NCI-H524 (cell line): ENCODE results near the gene NDFIP2.

ENCODE experiments used
- DNase-seq, 2 experiments: peaks; one replicate each; lab custom pipeline; 2025; lab: John Stamatoyannopoulos, UW

NDFIP2 gene

GRCh38 chr13:79458436-79458835 lies 22.5 kb upstream of the NDFIP2 start:
- no peak for DNase-seq

GRCh38 chr13:79459906-79460305 lies 21.0 kb upstream of the NDFIP2 start:
- DNase-seq, result no peak

- DNase-seq, result no peak
These were observed 18.1 kb upstream of the NDFIP2 start for GRCh38 chr13:79462895-79463294.

GRCh38 chr13:79463604-79464003 lies 17.4 kb upstream of the NDFIP2 start:
- no peak for DNase-seq

GRCh38 chr13:79466872-79467271 lies 14.1 kb upstream of the NDFIP2 start:
- DNase-seq, result no peak

GRCh38 chr13:79468402-79468801 lies 12.6 kb upstream of the NDFIP2 start:
- DNase-seq, result no peak

GRCh38 chr13:79468819-79469218 lies 12.1 kb upstream of the NDFIP2 start:
- no peak for DNase-seq

GRCh38 chr13:79469608-79470007 lies 11.3 kb upstream of the NDFIP2 start:
- no peak for DNase-seq

- DNase-seq, result no peak
These were observed 10.3 kb upstream of the NDFIP2 start for GRCh38 chr13:79470666-79471065.

GRCh38 chr13:79475569-79475968 lies 5.4 kb upstream of the NDFIP2 start:
- no peak for DNase-seq

- DNase-seq, result no peak
These were observed 3.0 kb upstream of the NDFIP2 start for GRCh38 chr13:79477968-79478367.

GRCh38 chr13:79479882-79480281 lies 1.1 kb upstream of the NDFIP2 start:
- no peak for DNase-seq

- peak in 1 of 2 experiments; percentile 36 for DNase-seq
These were observed 714 bp downstream of the NDFIP2 start for GRCh38 chr13:79481685-79482052.

- DNase-seq, result no peak
These were observed 1.5 kb downstream of the NDFIP2 start for GRCh38 chr13:79482281-79482970.

- DNase-seq, result no peak
These were observed 2.2 kb downstream of the NDFIP2 start for GRCh38 chr13:79483086-79483706.

- no peak for DNase-seq
These were observed 4.3 kb downstream of the NDFIP2 start for GRCh38 chr13:79485014-79485811.

GRCh38 chr13:79486433-79487188 lies 5.7 kb downstream of the NDFIP2 start:
- no peak for DNase-seq

GRCh38 chr13:79490326-79490725 lies 9.4 kb downstream of the NDFIP2 start:
- DNase-seq, result no peak

- no peak for DNase-seq
These were observed 9.9 kb downstream of the NDFIP2 start for GRCh38 chr13:79490824-79491223.

GRCh38 chr13:79491715-79492114 lies 10.8 kb downstream of the NDFIP2 start:
- DNase-seq, result no peak

GRCh38 chr13:79492313-79492798 lies 11.4 kb downstream of the NDFIP2 start:
- no peak for DNase-seq

GRCh38 chr13:79492918-79493594 lies 12.1 kb downstream of the NDFIP2 start:
- DNase-seq, result no peak
